ENCODE results near the gene KCNIP4. TPM values are rescaled to one million over a fixed set of nuclear protein-coding genes. Genes with fewer than 3 reads are reported as not detected.

Gene KCNIP4
- polyA plus RNA-seq, 2 donors = 0.12 TPM; not detected in 1

GRCh38 chr4:21041708-21042107 lies 906.9 kb downstream of the KCNIP4 start:
- WGBS, 2 donors = 36 to 39% methylated on average over 3 of the region's 3 CpGs
- no peak overlapping the region for H3K4me3 ChIP-seq (ENCODE audit: low read depth in 1 of 2, low read length in 2 of 2)
- no peaks in the 10 kb centered on the region for H3K36me3 ChIP-seq (ENCODE audit: control insufficient read depth in 2 of 2, insufficient read depth in 2 of 2, low read length in 1 of 2)
- H3K4me1 ChIP-seq (ENCODE audit: control insufficient read depth in 2 of 2, insufficient read depth in 2 of 2, low read length in 1 of 2) = no peaks in the 10 kb centered on the region
- no peaks in the 10 kb centered on the region for H3K9me3 ChIP-seq (ENCODE audit: control insufficient read depth in 2 of 2, insufficient read depth in 1 of 2, low read depth in 1 of 2, low read length in 1 of 2)
- H3K27me3 ChIP-seq (ENCODE audit: control insufficient read depth in 1 of 2, insufficient read depth in 2 of 2, low read length in 2 of 2) = no peaks in the 10 kb centered on the region
- H3K27ac ChIP-seq (ENCODE audit: low read depth in 2 of 2, low read length in 1 of 2) = no peak overlapping the region

- no peaks in the 10 kb centered on the region for H3K9me3 ChIP-seq (ENCODE audit: control insufficient read depth in 2 of 2, insufficient read depth in 1 of 2, low read depth in 1 of 2, low read length in 1 of 2)
- no peak overlapping the region for H3K27ac ChIP-seq (ENCODE audit: low read depth in 2 of 2, low read length in 1 of 2)
- H3K4me3 ChIP-seq (ENCODE audit: low read depth in 1 of 2, low read length in 2 of 2) = no peak overlapping the region
- H3K4me1 ChIP-seq (ENCODE audit: control insufficient read depth in 2 of 2, insufficient read depth in 2 of 2, low read length in 1 of 2) = no peaks in the 10 kb centered on the region
- no peaks in the 10 kb centered on the region for H3K27me3 ChIP-seq (ENCODE audit: control insufficient read depth in 1 of 2, insufficient read depth in 2 of 2, low read length in 2 of 2)
- no peaks in the 10 kb centered on the region for H3K36me3 ChIP-seq (ENCODE audit: control insufficient read depth in 2 of 2, insufficient read depth in 2 of 2, low read length in 1 of 2)
- WGBS, 2 donors = 50 to 55% methylated on average over 5 of the region's 5 CpGs
Observed at GRCh38 chr4:21034728-21035127, 913.8 kb downstream of the KCNIP4 start.

GRCh38 chr4:21032089-21032645 lies 916.4 kb downstream of the KCNIP4 start:
- Histone ChIP-seq H3K4me1 (ENCODE audit: control insufficient read depth in 2 of 2, insufficient read depth in 2 of 2, low read length in 1 of 2) (no peaks in the 10 kb centered on the region), H3K36me3 (ENCODE audit: control insufficient read depth in 2 of 2, insufficient read depth in 2 of 2, low read length in 1 of 2) (no peaks in the 10 kb centered on the region), H3K27me3 (ENCODE audit: control insufficient read depth in 1 of 2, insufficient read depth in 2 of 2, low read length in 2 of 2) (no peaks in the 10 kb centered on the region), H3K9me3 (ENCODE audit: control insufficient read depth in 2 of 2, insufficient read depth in 1 of 2, low read depth in 1 of 2, low read length in 1 of 2) (no peaks in the 10 kb centered on the region), H3K4me3 (ENCODE audit: low read depth in 1 of 2, low read length in 2 of 2) (no peak overlapping the region), H3K27ac (ENCODE audit: low read depth in 2 of 2, low read length in 1 of 2) (no peak overlapping the region)
- 70 to 73% methylated on average over 3 of the region's 3 CpGs for WGBS, 2 donors

GRCh38 chr4:21018817-21019216 lies 929.8 kb downstream of the KCNIP4 start:
- no peak overlapping the region for H3K27ac ChIP-seq (ENCODE audit: low read depth in 2 of 2, low read length in 1 of 2)
- no peak overlapping the region for H3K4me3 ChIP-seq (ENCODE audit: low read depth in 1 of 2, low read length in 2 of 2)
- 68 to 70% methylated on average over 2 of the region's 2 CpGs for WGBS, 2 donors
- H3K9me3 ChIP-seq (ENCODE audit: control insufficient read depth in 2 of 2, insufficient read depth in 1 of 2, low read depth in 1 of 2, low read length in 1 of 2) = no peaks in the 10 kb centered on the region
- no peaks in the 10 kb centered on the region for H3K4me1 ChIP-seq (ENCODE audit: control insufficient read depth in 2 of 2, insufficient read depth in 2 of 2, low read length in 1 of 2)
- H3K36me3 ChIP-seq (ENCODE audit: control insufficient read depth in 2 of 2, insufficient read depth in 2 of 2, low read length in 1 of 2) = no peaks in the 10 kb centered on the region
- no peaks in the 10 kb centered on the region for H3K27me3 ChIP-seq (ENCODE audit: control insufficient read depth in 1 of 2, insufficient read depth in 2 of 2, low read length in 2 of 2)

- Histone ChIP-seq H3K27me3 (ENCODE audit: control insufficient read depth in 1 of 2, insufficient read depth in 2 of 2, low read length in 2 of 2) (no peaks in the 10 kb centered on the region), H3K27ac (ENCODE audit: low read depth in 2 of 2, low read length in 1 of 2) (no peak overlapping the region), H3K36me3 (ENCODE audit: control insufficient read depth in 2 of 2, insufficient read depth in 2 of 2, low read length in 1 of 2) (no peaks in the 10 kb centered on the region), H3K4me1 (ENCODE audit: control insufficient read depth in 2 of 2, insufficient read depth in 2 of 2, low read length in 1 of 2) (no peaks in the 10 kb centered on the region), H3K4me3 (ENCODE audit: low read depth in 1 of 2, low read length in 2 of 2) (no peak overlapping the region), H3K9me3 (ENCODE audit: control insufficient read depth in 2 of 2, insufficient read depth in 1 of 2, low read depth in 1 of 2, low read length in 1 of 2) (no peaks in the 10 kb centered on the region)
- 84 to 93% methylated on average over 1 of the region's 1 CpG for WGBS, 2 donors
Observed at GRCh38 chr4:21013501-21013900, 935.1 kb downstream of the KCNIP4 start.

- Histone ChIP-seq H3K27me3 (ENCODE audit: control insufficient read depth in 1 of 2, insufficient read depth in 2 of 2, low read length in 2 of 2) (no peaks in the 10 kb centered on the region), H3K4me3 (ENCODE audit: low read depth in 1 of 2, low read length in 2 of 2) (no peak overlapping the region), H3K27ac (ENCODE audit: low read depth in 2 of 2, low read length in 1 of 2) (no peak overlapping the region), H3K36me3 (ENCODE audit: control insufficient read depth in 2 of 2, insufficient read depth in 2 of 2, low read length in 1 of 2) (no peaks in the 10 kb centered on the region), H3K4me1 (ENCODE audit: control insufficient read depth in 2 of 2, insufficient read depth in 2 of 2, low read length in 1 of 2) (no peaks in the 10 kb centered on the region), H3K9me3 (ENCODE audit: control insufficient read depth in 2 of 2, insufficient read depth in 1 of 2, low read depth in 1 of 2, low read length in 1 of 2) (no peaks in the 10 kb centered on the region)
- 41 to 48% methylated on average over 3 of the region's 3 CpGs for WGBS, 2 donors
Observed at GRCh38 chr4:21012851-21013331, 935.7 kb downstream of the KCNIP4 start.

- no peaks in the 10 kb centered on the region for H3K9me3 ChIP-seq (ENCODE audit: control insufficient read depth in 2 of 2, insufficient read depth in 1 of 2, low read depth in 1 of 2, low read length in 1 of 2)
- no peaks in the 10 kb centered on the region for H3K36me3 ChIP-seq (ENCODE audit: control insufficient read depth in 2 of 2, insufficient read depth in 2 of 2, low read length in 1 of 2)
- no peaks in the 10 kb centered on the region for H3K27me3 ChIP-seq (ENCODE audit: control insufficient read depth in 1 of 2, insufficient read depth in 2 of 2, low read length in 2 of 2)
- WGBS, 2 donors = 82 to 83% methylated on average over 3 of the region's 3 CpGs
- H3K4me1 ChIP-seq (ENCODE audit: control insufficient read depth in 2 of 2, insufficient read depth in 2 of 2, low read length in 1 of 2) = no peaks in the 10 kb centered on the region
- H3K4me3 ChIP-seq (ENCODE audit: low read depth in 1 of 2, low read length in 2 of 2) = no peak overlapping the region
- no peak overlapping the region for H3K27ac ChIP-seq (ENCODE audit: low read depth in 2 of 2, low read length in 1 of 2)
Observed at GRCh38 chr4:21011106-21011505, 937.5 kb downstream of the KCNIP4 start.

- no peaks in the 10 kb centered on the region for H3K9me3 ChIP-seq (ENCODE audit: control insufficient read depth in 2 of 2, insufficient read depth in 1 of 2, low read depth in 1 of 2, low read length in 1 of 2)
- H3K4me3 ChIP-seq (ENCODE audit: low read depth in 1 of 2, low read length in 2 of 2) = no peak overlapping the region
- no peak overlapping the region for H3K27ac ChIP-seq (ENCODE audit: low read depth in 2 of 2, low read length in 1 of 2)
- 54 to 63% methylated on average over 4 of the region's 4 CpGs for WGBS, 2 donors
- H3K4me1 ChIP-seq (ENCODE audit: control insufficient read depth in 2 of 2, insufficient read depth in 2 of 2, low read length in 1 of 2) = no peaks in the 10 kb centered on the region
- no peaks in the 10 kb centered on the region for H3K27me3 ChIP-seq (ENCODE audit: control insufficient read depth in 1 of 2, insufficient read depth in 2 of 2, low read length in 2 of 2)
- no peaks in the 10 kb centered on the region for H3K36me3 ChIP-seq (ENCODE audit: control insufficient read depth in 2 of 2, insufficient read depth in 2 of 2, low read length in 1 of 2)
Observed at GRCh38 chr4:21009956-21010355, 938.6 kb downstream of the KCNIP4 start.

- Histone ChIP-seq H3K27ac (ENCODE audit: low read depth in 2 of 2, low read length in 1 of 2) (no peak overlapping the region), H3K4me1 (ENCODE audit: control insufficient read depth in 2 of 2, insufficient read depth in 2 of 2, low read length in 1 of 2) (no peaks in the 10 kb centered on the region), H3K36me3 (ENCODE audit: control insufficient read depth in 2 of 2, insufficient read depth in 2 of 2, low read length in 1 of 2) (no peaks in the 10 kb centered on the region), H3K9me3 (ENCODE audit: control insufficient read depth in 2 of 2, insufficient read depth in 1 of 2, low read depth in 1 of 2, low read length in 1 of 2) (no peaks in the 10 kb centered on the region), H3K27me3 (ENCODE audit: control insufficient read depth in 1 of 2, insufficient read depth in 2 of 2, low read length in 2 of 2) (no peaks in the 10 kb centered on the region), H3K4me3 (ENCODE audit: low read depth in 1 of 2, low read length in 2 of 2) (no peak overlapping the region)
- 87 to 92% methylated on average over 4 of the region's 4 CpGs for WGBS, 2 donors
Observed at GRCh38 chr4:21005647-21006046, 942.9 kb downstream of the KCNIP4 start.

GRCh38 chr4:21002976-21003375 lies 945.6 kb downstream of the KCNIP4 start:
- H3K36me3 ChIP-seq (ENCODE audit: control insufficient read depth in 2 of 2, insufficient read depth in 2 of 2, low read length in 1 of 2) = no peaks in the 10 kb centered on the region
- no peaks in the 10 kb centered on the region for H3K4me1 ChIP-seq (ENCODE audit: control insufficient read depth in 2 of 2, insufficient read depth in 2 of 2, low read length in 1 of 2)
- H3K27me3 ChIP-seq (ENCODE audit: control insufficient read depth in 1 of 2, insufficient read depth in 2 of 2, low read length in 2 of 2) = no peaks in the 10 kb centered on the region
- no peak overlapping the region for H3K4me3 ChIP-seq (ENCODE audit: low read depth in 1 of 2, low read length in 2 of 2)
- H3K27ac ChIP-seq (ENCODE audit: low read depth in 2 of 2, low read length in 1 of 2) = no peak overlapping the region
- no peaks in the 10 kb centered on the region for H3K9me3 ChIP-seq (ENCODE audit: control insufficient read depth in 2 of 2, insufficient read depth in 1 of 2, low read depth in 1 of 2, low read length in 1 of 2)
- WGBS, 2 donors = 41 to 51% methylated on average over 4 of the region's 4 CpGs
